ENCODE data around the gene LMBR1. TPM values are rescaled to one million over a fixed set of nuclear protein-coding genes. Genes with fewer than 3 reads are reported as not detected.
A peak's percentile ranks its signal among the peaks of the same experiment; 100 is the strongest.
"Not testable (repeated sequence)": the region's sequence is repeated elsewhere in the genome, so short reads cannot be mapped to it uniquely, and the experiment has no call there.

The LMBR1 gene
- total RNA-seq, 1 donor from 2014 or later: 44.5 TPM

DNA sequence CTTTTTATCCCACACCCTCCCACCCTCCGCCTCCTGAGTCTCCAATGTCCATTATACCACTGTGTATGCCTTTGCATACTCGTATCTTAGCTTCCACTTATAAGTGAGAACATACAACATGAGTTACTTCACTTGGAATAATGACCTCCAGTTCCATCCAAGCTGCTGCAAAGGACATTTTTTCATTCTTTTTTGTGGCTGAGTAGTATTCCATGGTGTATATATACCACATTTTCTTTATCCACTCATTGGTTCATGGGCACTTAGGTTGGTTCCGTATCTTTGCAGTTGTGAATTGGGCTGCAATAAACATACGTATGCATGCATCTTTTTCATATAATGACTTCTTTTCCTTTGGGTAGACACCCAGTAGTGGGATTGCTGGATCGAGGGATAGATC, 245.7 kb downstream of the LMBR1 start:
- intact Hi-C loops (cut with micrococcal nuclease); ATAC-seq; DNase-seq: not testable (repeated sequence)

DNA sequence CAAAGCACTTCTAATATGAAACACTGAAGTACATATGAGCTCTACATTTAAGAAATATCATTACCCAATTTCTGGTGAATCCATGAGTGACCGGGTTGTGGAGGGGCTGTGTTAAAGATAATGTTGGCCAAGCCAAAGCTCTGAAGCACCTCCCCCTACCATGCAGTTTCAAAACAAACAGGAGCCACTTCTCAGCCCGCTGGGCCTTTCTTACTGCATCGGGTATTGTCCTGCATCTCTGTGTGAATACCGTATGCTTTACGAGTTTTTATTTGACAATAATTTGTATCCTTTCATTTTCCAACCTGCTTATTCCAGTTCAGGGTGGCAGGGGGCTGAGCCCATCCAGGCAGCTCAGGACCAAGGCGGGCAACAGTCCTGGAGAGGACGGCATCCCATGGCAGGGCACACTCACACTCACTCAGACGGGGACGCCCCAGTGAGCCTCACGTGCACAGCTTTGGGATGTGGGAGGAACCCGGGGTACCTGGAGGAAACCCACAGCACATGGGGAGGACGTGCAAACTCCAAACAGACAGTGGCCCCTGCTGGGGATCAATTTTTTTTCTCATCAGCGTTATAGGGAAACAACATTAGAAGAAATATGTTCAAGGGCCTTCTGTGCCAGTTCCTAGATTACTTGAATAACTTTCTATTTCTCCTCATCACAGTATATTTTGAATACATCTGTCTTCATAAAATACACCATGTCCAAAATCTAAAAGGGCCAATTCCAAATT, 250.5 kb downstream of the LMBR1 start:
- DNase-seq (no peak), ATAC-seq (no peak)
- intact Hi-C loops (cut with micrococcal nuclease): no loop called here

DNA sequence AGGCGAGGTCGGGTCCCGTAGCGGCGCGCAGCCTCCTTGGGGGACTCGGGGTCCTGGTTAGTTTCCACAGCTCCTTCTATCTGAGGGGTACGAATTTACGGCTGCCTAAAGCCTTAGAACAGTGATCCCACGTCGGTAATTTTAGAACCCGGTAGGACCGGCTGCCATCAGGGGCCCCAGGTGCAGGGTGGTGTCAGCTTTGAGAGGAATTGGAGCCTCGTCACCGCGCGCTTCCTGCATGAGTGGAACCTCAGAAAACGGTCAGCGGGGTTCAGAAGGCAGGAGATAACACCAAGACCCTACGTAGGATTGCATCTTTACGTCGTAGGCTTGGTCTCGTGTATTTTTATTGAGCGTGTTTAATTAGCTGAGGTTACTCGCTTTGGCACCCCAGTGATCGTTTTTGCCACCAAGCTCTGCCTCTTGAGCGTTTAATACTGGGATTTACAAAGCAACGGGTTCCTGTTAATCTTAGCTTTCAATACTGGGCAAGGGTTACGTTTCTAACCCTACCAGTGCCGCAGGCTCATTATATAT, 252.0 kb downstream of the LMBR1 start:
- peak; percentile 36 for ATAC-seq

DNA sequence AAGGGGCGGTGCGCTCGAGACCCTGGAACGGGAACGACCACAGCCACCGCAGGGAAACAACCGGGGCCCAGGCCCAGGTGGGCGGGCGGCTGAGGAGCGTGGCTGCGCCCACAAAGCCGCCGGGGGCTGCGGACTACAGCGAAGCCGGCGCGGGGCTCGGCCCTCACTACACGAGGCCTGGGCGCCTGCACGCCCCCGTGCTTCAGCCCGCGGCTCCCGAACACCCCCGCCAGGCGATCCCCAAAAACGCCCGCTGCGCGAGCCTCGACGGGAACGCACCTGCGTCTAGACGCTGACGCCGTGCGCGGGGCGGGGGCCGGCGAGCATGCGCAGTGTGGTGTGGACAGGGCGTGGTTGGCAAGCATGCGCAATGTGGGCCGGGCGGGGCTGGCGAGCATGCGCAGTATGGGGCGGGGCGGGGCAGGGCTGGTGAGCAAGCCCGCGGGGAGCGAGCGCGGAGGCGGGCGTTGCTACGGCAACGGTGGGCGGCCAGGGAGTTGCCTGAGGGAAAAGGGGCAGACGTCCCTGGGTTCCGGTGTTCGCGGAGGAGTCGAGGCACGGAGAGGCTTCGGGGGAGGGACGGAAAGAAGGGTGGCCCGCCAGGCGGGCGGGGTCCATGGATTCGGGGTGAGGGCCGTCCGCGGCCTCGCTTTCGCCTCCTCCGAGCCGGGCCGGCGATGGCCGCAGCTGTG, 252.6 kb downstream of the LMBR1 start, which contains the start of gene RNF32:
Gene RNF32 (plus strand): TSS at position 518 of the 692 bp plus-strand sequence. CDS start 3,104 bp downstream, outside the sequence.
- DNase-seq (peak; percentile 97), ATAC-seq (peak; percentile 100)
- intact Hi-C loops (cut with micrococcal nuclease): no loop called here

More for the DNA sequence above, 252.0 kb downstream of the LMBR1 start:
- intact Hi-C loops (cut with micrococcal nuclease): no loop called here
- no peak for DNase-seq

- ATAC-seq (peak; percentile 28), DNase-seq (no peak)
- intact Hi-C loops (cut with micrococcal nuclease): no loop called here
Observed at GRCh38 chr7:156639426-156640256, 253.3 kb downstream of the LMBR1 start.

GRCh38 chr7:156638443-156639077, 254.4 kb downstream of the LMBR1 start:
- intact Hi-C loops (cut with micrococcal nuclease): no loop called here
- no peak for ATAC-seq
- DNase-seq: no peak

GRCh38 chr7:156637093-156637492, 255.9 kb downstream of the LMBR1 start:
- DNase-seq; intact Hi-C loops (cut with micrococcal nuclease); ATAC-seq: not testable (repeated sequence)

DNA sequence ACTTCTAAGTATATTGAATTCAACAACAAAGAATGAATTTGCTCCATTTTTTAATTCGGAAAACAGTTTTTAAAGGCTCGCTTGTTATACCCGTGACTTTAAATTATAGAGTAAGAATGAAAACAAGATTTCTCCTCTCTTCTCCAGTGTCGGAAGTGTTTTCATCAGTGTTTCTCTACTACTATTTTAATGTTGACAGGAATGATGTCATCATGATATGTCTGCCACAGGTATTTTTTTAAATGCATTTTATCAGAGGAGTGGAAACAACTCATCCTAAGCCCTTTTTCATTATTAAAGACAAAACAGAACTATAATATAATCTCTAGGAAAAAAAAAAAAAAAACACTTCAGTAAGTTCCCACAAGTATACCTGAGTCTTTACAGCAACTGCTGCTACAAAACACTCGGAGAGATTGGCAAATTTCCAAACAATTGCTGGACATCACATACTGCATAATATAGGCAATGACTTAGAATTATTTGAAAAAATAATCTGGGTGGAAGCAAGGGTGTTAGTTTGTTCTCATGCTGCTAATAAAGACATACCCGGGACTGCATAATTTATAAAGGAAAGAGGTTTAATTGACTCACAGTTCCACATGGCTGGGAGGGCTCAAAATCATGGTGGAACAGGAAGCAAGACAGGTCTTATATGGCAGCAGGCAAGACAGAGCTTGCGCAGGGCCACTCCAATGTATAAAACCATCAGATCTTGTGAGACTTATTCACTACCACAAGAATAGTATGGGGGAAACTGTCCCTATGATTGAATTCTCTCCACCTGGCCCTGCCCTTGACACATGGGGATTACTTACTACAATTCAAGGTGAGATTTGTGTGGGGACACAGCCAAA, 257.2 kb downstream of the LMBR1 start:
- intact Hi-C loops (cut with micrococcal nuclease): no loop called here
- DNase-seq (no peak), ATAC-seq (no peak)

GRCh38 chr7:156634117-156634516, 258.9 kb downstream of the LMBR1 start:
- ATAC-seq (no peak), DNase-seq (no peak)
- intact Hi-C loops (cut with micrococcal nuclease): no loop called here

DNA sequence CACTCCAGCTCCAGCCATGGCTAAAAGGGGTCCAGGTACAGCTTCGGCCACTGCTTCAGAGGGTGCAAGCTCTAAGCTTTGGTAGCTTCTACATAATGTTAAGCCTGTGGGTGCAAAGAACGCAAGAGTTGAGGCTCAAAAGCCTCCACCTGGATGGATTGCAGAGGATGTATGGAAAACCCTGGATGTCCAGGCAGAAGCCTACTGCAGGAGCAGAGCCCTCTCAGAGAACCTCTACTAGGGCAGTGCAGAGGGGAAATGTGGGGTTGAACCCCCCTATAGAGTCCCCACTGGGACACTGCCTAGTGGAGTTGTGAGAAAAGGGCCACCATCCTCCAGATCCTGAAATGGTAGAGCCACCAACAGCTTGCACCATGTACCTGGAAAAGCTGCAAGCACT, 263.1 kb downstream of the LMBR1 start:
- intact Hi-C loops (cut with micrococcal nuclease): no loop called here
- no peak for ATAC-seq
- no peak for DNase-seq

- intact Hi-C loops (cut with micrococcal nuclease): no loop called here
- DNase-seq: no peak
- ATAC-seq: no peak
Observed at GRCh38 chr7:156628562-156628961, 264.4 kb downstream of the LMBR1 start.

Other genes starting within 250 kb of the LMBR1 start
- gene NOM1, start 56.5 kb upstream of the LMBR1 start, total RNA-seq: 7.8 TPM
- not detected for gene MNX1, start 117.5 kb upstream of the LMBR1 start, total RNA-seq
- 52.1 TPM for gene UBE3C, start 245.7 kb upstream of the LMBR1 start, total RNA-seq